Spleen (tissue), 11 donors: ENCODE results near the gene DACH1. TPM values are rescaled to one million over a fixed set of nuclear protein-coding genes. Genes with fewer than 3 reads are reported as not detected.

ENCODE experiments used
- DNase-seq: peaks from one replicate; pipeline ENCODE4 v3.0.0-alpha.2; 2020
- H3K27ac ChIP-seq, 8 donors: fragments of 200-600 bp; sonication (generic) in 7 of 8; 1 replicate in 4 of 8; 2 replicates in 4 of 8; pipeline versions ENCODE4 v1.5.0 to v1.8.0; 2016 to 2021; ENCODE audit warnings: inconsistent platforms in 4 of 8, mild to moderate bottlenecking in 4 of 8, moderate library complexity in 1 of 8
- H3K27me3 ChIP-seq, 7 donors: fragments of 200-600 bp; sonication (generic) in 6 of 7; replicated peaks in 1 of 7; 1 replicate in 4 of 7; 2 replicates in 3 of 7; pipeline versions ENCODE4 v1.5.0 to v1.8.0; 2016 to 2021; ENCODE audit warnings: inconsistent platforms in 3 of 7, mild to moderate bottlenecking in 1 of 7
- H3K36me3 ChIP-seq, 6 donors: fragments of 200-600 bp; sonication (generic) in 5 of 6; 1 replicate in 4 of 6; 2 replicates in 2 of 6; pipeline versions ENCODE4 v1.5.0 to v1.8.0; 2016 to 2021; ENCODE audit warnings: inconsistent platforms in 2 of 6
- H3K4me1 ChIP-seq, 6 donors: fragments of 200-600 bp; sonication (generic) in 5 of 6; 1 replicate in 3 of 6; 2 replicates in 3 of 6; pipeline versions ENCODE4 v1.5.0 to v1.8.0; 2016 to 2021; ENCODE audit warnings: inconsistent platforms in 3 of 6
- H3K4me3 ChIP-seq, 8 donors: fragments of 200-600 bp; sonication (generic) in 7 of 8; 1 replicate in 4 of 8; 2 replicates in 4 of 8; pipeline versions ENCODE4 v1.5.0 to v1.8.0; 2016 to 2021; ENCODE audit warnings: inconsistent platforms in 4 of 8, mild to moderate bottlenecking in 4 of 8, moderate library complexity in 2 of 8
- H3K9me3 ChIP-seq, 8 donors: fragments of 200-600 bp; sonication (generic) in 7 of 8; 1 replicate in 4 of 8; 2 replicates in 4 of 8; pipeline versions ENCODE4 v1.5.0 to v1.8.0; 2016 to 2021; ENCODE audit warnings: inconsistent platforms in 4 of 8
- POLR2A ChIP-seq, 3 donors: fragments of 450-650 bp; IDR thresholded peaks; one replicate each; pipeline ENCODE4 v1.5.1; 2017; ENCODE audit warnings: antibody characterized with exemption in 3 of 3, mild to moderate bottlenecking in 1 of 3
- POLR2AphosphoS5 ChIP-seq, 3 donors: sonication (generic); formaldehyde crosslinking; IDR thresholded peaks; one replicate each; pipeline ENCODE4 v1.5.1; 2017; ENCODE audit warnings: antibody characterized with exemption in 3 of 3
- WGBS, 5 donors: extraction: QIAGEN DNeasy Blood & Tissue Kit in 3 of 5; methylation state at CpG; one replicate each; pipeline versions ENCODE4 v1.1.5 to v1.1.7; 2013 to 2018; 5-methylcytosine and 5-hydroxymethylcytosine counted together
- intact Hi-C: fragments of 100-400 bp; cut with DNase I; formaldehyde crosslinking; loops from one replicate; pipeline ENCODE4 v1.15.0; 2023; ENCODE audit warnings: low total_unique reads
- polyA plus RNA-seq, 3 donors: library from polyadenylated mRNA; stranded (reverse); fragments of 200-250 nt; gene quantifications; one replicate each; pipeline ENCODE4 v1.2.1, GENCODE V29; 2013
- total RNA-seq, 7 donors: library from RNA; depleted of rRNA in 3 of 7; stranded (reverse); fragments of >200 nt in 3 of 7; fragmentation: NEBNext Ultra II Directional in 4 of 7; extraction: Animal tissue kit (Norgen Biotek cat#: 25700) in 4 of 7; gene quantifications; one replicate each; pipeline versions ENCODE4 v1.1.0 to v1.2.1, GENCODE V29; 2016 to 2021
- TF ChIP-seq, protein P1 (sequence below), 11 experiments: fragments of 200-600 bp in 7 of 11; fragments of 450-650 bp in 4 of 11; sonication (generic) in 4 of 11; IDR thresholded peaks in 8 of 11; conservative IDR thresholded peaks in 3 of 11; 1 replicate in 7 of 11; 2 replicates in 4 of 11; pipeline versions ENCODE4 v1.4.0 to v1.8.0; 2016 to 2021; ENCODE audit warnings: antibody characterized with exemption in 11 of 11, inconsistent platforms in 4 of 11, mild to moderate bottlenecking in 1 of 11
- donor health status: healthy with polysubstance abuse.
- donor health status: DM: no; HTN: no; CAD: no; lungs with moderate emphysema.
- donor health status: DM: no; HTN: no; CAD: no.
- donor health status: Bipolar disorder and iron deficiency.
- donor health status: healthy.
- donor health status: DM: no; HTN: no; CAD: no.
- donor health status: DM: yes; HTN: yes; CAD: no.

Gene DACH1
- total and polyA plus RNA-seq, 10 donors = 0.80 to 18.9 (median 11.4) TPM

DNA sequence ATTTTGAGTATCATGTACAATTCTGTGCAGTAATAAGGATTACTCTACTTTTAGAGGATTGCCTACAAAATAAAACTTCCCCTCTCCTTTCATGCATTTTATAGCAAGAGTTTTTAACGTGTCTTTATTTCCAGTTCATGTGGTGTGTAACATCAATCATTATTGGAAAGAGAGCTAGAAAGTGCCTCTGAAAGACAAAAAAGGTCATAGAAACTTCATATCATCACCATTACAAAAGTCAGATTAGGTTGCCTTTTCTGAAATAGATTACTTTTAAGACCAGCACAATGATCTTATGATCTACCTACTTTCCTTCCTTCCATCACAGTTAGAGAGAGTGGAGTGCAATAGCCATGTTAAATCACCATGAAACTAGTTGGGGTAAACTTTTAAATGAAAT is 12.6 kb downstream of the DACH1 start:
- TF ChIP-seq, protein P1, sequence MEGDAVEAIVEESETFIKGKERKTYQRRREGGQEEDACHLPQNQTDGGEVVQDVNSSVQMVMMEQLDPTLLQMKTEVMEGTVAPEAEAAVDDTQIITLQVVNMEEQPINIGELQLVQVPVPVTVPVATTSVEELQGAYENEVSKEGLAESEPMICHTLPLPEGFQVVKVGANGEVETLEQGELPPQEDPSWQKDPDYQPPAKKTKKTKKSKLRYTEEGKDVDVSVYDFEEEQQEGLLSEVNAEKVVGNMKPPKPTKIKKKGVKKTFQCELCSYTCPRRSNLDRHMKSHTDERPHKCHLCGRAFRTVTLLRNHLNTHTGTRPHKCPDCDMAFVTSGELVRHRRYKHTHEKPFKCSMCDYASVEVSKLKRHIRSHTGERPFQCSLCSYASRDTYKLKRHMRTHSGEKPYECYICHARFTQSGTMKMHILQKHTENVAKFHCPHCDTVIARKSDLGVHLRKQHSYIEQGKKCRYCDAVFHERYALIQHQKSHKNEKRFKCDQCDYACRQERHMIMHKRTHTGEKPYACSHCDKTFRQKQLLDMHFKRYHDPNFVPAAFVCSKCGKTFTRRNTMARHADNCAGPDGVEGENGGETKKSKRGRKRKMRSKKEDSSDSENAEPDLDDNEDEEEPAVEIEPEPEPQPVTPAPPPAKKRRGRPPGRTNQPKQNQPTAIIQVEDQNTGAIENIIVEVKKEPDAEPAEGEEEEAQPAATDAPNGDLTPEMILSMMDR (IDR thresholded peaks at IDR 0.05 in 8 of 11, conservative IDR thresholded peaks at IDR 0.05 in 3 of 11) = no peak
- TF ChIP-seq POLR2A (IDR thresholded peaks at IDR 0.05) (no peak), POLR2AphosphoS5 (IDR thresholded peaks at IDR 0.05) (no peak)
- Histone ChIP-seq H3K27me3 (no peaks in the 10 kb centered on the region), H3K4me3 (no peak overlapping the region), H3K9me3 (no peaks in the 10 kb centered on the region), H3K36me3 (no peaks in the 10 kb centered on the region), H3K4me1 (peaks cover 0 to 6% (median 0%) of the 10 kb centered on the region in 6 donors), H3K27ac (no peak overlapping the region)
- 63 to 81% (median 67%) methylated on average over 1 of the region's 1 CpG for WGBS, 5 donors
- no peak for DNase-seq
- intact Hi-C loops = no loop called here

GRCh38 chr13:71853725-71854124 is 13.3 kb downstream of the DACH1 start:
- TF ChIP-seq POLR2AphosphoS5 (IDR thresholded peaks at IDR 0.05) = no peak
- TF ChIP-seq POLR2A (IDR thresholded peaks at IDR 0.05) = no peak
- TF ChIP-seq, protein P1 (IDR thresholded peaks at IDR 0.05 in 8 of 11, conservative IDR thresholded peaks at IDR 0.05 in 3 of 11) = no peak
- Histone ChIP-seq H3K27ac (no peak overlapping the region), H3K9me3 (no peaks in the 10 kb centered on the region), H3K4me3 (no peak overlapping the region), H3K27me3 (no peaks in the 10 kb centered on the region), H3K36me3 (no peaks in the 10 kb centered on the region), H3K4me1 (no peaks in the 10 kb centered on the region)
- WGBS, 5 donors = 91 to 98% (median 94%) methylated on average over 3 of the region's 3 CpGs
- intact Hi-C loops = no loop called here
- no peak for DNase-seq

- no peaks in the 10 kb centered on the region for H3K36me3 ChIP-seq
- no peaks in the 10 kb centered on the region for H3K4me1 ChIP-seq
- H3K4me3 ChIP-seq = no peak overlapping the region
- no peak for TF ChIP-seq POLR2AphosphoS5 (IDR thresholded peaks at IDR 0.05)
- TF ChIP-seq POLR2A (IDR thresholded peaks at IDR 0.05) = no peak
- intact Hi-C loops = no loop called here
- no peak for DNase-seq
- WGBS, 5 donors = 78 to 89% (median 84%) methylated on average over 2 of the region's 2 CpGs
- no peaks in the 10 kb centered on the region for H3K27me3 ChIP-seq
- H3K27ac ChIP-seq = no peak overlapping the region
- no peaks in the 10 kb centered on the region for H3K9me3 ChIP-seq
These were observed 14.3 kb downstream of the DACH1 start for GRCh38 chr13:71852736-71853135.

DNA sequence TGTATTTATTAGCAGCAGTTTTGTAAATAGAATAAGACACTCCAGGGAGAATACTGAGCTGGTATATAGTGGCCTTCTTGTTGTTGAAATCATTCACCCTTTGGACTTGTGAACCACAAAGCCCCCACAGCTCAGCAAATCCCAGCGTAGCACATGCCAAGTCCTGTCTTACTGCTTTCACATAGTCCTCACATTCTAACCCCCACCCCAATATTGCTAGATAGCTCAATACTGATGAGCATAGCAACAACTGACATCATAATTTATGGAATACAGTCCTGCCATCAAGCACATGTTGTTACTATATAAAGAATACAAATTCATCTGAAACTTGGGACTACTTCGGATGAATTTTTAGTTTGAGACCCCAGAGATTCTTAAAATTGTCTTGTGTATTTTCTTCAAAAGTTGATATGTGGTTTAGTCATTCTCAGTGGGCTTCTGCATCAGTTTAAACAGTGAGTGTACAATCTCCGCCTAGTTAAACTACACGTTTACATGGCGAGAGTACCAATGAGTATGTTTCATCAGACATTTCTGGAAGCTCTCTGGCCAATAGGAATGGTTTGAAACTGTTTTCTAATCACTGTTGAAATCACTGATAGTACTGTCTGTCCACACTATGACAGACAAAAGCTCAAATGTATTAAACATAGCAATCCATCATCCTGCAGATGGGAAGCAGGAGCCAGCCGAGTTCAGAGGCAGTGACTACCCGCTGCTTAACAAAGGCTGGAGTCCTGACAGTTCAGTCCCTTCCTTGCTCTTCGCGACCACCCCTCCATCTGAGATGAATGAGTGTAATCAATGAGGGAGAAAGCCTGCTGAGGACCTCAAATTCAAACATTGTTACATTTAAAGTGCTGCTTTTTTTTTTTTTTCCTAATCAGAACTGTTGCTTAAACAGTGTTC is 15.2 kb downstream of the DACH1 start:
- intact Hi-C loops = no loop called here
- no peaks in the 10 kb centered on the region for H3K36me3 ChIP-seq
- H3K9me3 ChIP-seq = no peaks in the 10 kb centered on the region
- H3K4me3 ChIP-seq = no peak overlapping the region
- H3K4me1 ChIP-seq = no peaks in the 10 kb centered on the region
- no peak overlapping the region for H3K27ac ChIP-seq
- no peaks in the 10 kb centered on the region for H3K27me3 ChIP-seq
- WGBS, 5 donors = 84 to 95% (median 92%) methylated on average over 9 of the region's 9 CpGs
- no peak for TF ChIP-seq POLR2A (IDR thresholded peaks at IDR 0.05)
- no peak for DNase-seq

- Histone ChIP-seq H3K36me3 (peaks cover 0 to 4% (median 0%) of the 10 kb centered on the region in 6 donors), H3K27me3 (no peaks in the 10 kb centered on the region), H3K4me1 (no peaks in the 10 kb centered on the region), H3K4me3 (no peak overlapping the region), H3K27ac (no peak overlapping the region), H3K9me3 (peaks cover 0 to 9% (median 0%) of the 10 kb centered on the region in 8 donors)
- WGBS, 5 donors = 86 to 94% (median 91%) methylated on average over 3 of the region's 3 CpGs
- intact Hi-C loops = no loop called here
- DNase-seq = no peak
- no peak for TF ChIP-seq POLR2A (IDR thresholded peaks at IDR 0.05)
- TF ChIP-seq, protein P1 (IDR thresholded peaks at IDR 0.05 in 8 of 11, conservative IDR thresholded peaks at IDR 0.05 in 3 of 11) = no peak
- TF ChIP-seq POLR2AphosphoS5 (IDR thresholded peaks at IDR 0.05) = no peak
These were observed 25.0 kb downstream of the DACH1 start for GRCh38 chr13:71842003-71842402.
